DMS153 treated with DMSO at 0.1 percent for 48 hours (cell line): ENCODE results near the gene TTC21A.
A peak's percentile ranks its signal among the peaks of the same experiment; 100 is the strongest.

Source experiments
- DNase-seq: peaks from one replicate; lab custom pipeline; 2025; ENCODE audit not compliant: unreplicated experiment; lab: John Stamatoyannopoulos, UW

TTC21A gene

GRCh38 chr3:39176025-39176714, 68.7 kb downstream of the TTC21A start:
- DNase-seq = no peak

DNA sequence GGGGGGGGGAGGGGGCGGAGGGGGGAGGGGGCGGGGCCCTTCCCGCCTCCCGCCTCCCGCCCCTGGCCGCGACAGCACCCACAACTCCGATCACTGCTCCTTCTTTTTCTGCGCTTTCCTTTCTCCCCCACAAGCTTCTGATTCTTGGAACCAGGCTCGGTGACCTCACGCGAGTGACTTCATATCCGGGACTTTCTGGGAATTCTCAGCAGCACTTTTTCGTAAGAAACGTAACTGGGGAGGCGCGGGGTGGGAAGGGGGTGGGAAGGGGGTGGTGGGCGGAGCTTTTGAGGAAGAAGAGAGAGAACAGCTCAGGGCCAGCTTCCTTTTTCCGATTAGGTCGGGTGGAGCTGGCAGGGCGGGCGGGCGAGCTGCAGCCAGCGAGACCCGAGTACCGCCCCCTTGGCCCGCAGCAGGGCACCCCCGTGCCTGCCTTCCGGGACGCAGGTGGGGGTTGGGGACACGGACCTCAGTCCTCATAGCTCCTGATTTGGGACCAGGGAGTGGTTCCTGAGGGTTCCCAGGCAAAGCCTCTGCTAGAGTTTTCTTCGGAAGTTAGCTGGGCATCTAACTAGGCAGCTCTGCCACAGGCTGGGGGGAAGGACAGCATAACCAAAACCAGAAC, 70.3 kb downstream of the TTC21A start:
- peak; percentile 3 for DNase-seq

GRCh38 chr3:39178553-39178952, 71.1 kb downstream of the TTC21A start:
- DNase-seq = no peak

- no peak for DNase-seq
These were observed 72.7 kb downstream of the TTC21A start for GRCh38 chr3:39180183-39180545.

- DNase-seq = peak; percentile 62
These were observed 73.3 kb downstream of the TTC21A start for GRCh38 chr3:39180546-39181346.

DNA sequence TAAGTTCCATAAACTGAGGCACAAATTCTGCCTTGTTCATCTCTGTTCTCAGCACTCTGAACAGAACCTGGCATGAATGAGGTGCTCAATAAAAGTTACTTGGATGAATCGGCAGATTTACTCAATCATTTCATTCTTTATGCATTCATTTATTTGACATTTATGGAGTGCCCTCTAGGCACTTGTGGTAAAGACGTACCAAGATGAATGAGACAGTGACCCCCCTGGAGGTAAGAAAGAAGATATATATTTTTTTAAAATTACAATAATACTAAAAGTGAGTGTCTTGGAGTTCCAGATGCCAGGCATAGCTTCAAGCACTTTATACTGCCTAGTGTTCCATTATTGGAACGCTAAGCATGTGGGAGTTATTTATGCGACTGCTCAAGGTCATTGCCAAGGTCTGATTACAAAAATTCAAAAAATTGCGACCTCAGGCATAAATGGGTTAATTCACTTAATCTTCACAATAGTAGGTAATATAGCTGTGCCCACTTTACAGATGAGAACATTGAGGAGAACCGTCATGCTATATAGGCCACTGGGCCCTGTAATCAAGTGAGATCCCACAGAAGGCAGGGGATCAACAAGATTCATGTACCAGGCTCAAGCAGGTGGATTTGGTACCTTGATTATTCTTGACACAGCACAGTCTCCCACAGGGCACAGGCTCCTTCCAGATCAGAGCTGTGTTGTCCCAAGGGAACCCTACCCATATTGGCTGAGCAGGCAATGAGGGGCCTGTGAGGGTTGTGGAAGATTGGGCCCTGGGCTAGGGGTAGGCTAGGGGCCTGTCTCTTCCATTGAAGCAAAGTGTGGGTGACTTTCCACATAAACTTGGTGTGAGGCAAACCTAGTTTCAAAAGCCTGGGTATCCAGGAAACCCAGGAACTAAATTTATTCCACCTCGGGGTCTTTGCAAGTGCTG, 74.2 kb downstream of the TTC21A start:
- DNase-seq = no peak

DNA sequence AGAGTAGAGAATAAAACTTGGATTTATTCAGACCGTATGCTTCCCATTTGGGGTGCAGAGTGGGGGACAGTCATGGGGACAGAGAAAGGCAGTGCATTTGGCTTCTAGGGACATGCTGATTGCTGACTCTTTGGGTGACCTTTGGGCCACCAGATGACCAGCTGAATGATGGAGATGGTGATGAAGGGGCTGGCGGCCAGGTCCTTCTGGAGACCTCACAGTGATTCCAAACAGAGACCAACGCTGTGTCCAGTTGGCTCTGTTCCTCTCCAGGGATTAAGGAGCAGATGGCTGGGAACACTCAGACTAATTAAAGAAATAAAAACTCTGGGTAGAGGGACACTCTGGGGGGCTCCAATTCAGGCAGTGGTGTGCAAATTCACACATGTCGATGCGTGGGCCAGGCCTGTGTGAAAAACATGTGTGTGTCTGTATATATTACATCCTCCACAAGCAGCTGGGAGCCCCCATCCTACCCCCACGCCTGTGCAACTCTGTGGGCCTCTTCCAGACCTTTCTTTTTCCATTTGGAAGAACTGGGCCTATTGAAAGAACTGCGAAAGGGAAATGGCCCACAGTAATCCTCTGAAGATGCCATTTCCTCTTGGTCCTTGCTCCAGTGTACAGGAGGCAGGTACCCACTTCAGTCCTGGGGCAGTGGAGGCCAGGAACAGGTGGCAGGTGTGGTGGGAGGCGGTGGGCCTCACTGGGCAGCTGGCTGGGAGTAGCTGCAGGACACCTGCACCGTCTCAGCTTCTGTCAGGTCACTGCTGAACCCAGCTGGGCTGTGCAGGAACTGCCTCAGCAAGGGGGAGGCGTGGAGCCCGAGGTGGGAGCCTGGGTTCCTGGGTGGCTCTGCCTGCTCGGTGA, 76.0 kb downstream of the TTC21A start:
- no peak for DNase-seq

DNA sequence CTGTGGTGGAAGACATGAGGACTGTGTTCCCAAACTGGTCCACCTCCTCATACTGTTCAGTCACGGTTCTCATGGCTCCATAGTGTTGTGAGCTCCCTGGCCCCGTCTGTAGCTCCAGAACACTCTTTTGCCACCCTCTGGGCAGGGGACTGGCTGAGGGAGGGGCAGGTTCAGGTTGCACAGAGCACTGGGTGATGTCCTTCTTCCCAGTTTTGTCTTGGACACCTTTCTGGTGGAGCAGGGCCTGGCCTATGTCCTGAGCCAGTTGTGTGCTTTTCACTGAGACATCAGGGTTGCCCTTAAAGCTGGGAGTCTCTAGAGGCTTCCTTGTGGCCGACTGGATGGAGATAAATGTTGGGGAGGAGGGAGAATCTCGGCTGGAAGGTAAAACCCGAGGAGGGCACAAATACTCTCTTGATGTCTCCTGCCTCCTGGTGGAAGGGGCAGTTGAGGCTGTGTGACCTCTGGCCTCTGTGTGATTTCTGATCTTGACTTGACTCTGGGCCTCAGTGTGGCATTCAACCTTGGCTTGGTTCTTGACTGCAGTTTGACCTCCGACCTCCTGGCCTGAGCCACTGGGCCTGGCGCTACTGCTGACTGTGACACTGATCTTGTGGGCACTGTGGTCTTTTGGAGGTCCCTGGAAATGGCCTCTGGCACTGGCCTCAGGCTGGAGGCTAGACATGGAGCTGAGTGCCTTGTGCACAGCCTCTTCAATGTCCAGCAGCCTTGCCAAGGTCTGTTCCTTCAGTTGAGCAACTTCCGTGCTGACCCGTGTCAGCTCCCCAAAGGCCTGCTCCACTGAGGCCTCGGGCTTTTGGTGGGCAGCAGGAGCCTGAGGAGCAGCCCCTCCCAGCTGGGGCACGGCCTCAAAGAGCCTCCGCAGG, 76.8 kb downstream of the TTC21A start:
- DNase-seq = no peak

DNA sequence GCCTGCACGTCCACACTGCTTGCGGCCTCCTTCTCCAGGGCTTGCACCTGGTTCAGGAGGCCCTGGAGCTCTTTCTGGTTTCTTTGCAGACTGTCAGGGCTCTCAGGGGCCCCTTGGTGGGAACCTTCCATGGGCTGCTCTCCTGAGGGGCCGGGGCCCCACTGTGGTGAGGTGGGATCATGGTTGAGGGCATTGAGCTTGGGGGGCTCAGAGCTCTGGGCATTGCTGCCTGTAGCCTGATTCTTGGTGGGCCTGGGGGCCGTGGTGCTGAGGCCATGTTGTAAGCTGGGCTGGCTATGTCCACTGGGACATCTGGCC, 77.4 kb downstream of the TTC21A start:
- no peak for DNase-seq

- no peak for DNase-seq
These were observed 78.0 kb downstream of the TTC21A start for GRCh38 chr3:39185326-39185958.

DNA sequence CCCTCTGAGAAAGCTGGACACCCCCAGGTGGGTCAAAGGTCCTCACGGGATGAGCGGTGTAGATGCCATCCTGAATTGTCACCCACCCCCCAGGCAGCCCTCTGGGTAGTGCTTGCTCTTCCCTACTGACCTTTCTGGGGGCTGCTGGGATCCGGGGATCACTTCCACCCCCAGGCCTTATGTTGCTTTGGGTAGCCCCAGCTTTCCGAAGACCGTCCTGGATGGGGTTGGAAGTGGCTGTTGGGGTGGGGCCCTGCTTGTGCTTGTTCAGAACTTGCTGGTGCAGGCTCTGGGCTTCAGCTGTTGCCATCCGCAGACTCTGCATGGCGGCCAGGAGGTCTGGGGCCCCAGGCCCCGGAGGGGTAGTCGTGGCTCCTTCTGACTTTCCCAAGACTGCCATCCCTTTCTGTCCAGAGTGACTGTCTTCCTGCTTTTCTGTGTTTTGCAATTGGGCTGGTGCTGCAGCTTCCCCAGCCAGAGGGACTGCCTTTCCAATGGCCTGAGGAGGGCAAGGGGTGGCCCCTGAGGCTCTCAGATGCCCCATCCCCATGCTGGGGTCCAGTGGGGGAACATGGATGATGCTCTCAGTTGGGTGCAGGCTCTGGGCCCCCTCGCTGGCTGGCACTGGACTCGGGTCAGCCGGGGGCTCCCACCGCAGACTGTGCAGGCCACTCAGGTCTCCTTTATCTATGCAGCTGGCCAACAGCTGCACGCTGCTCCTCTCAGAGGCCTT, 78.6 kb downstream of the TTC21A start:
- no peak for DNase-seq

GRCh38 chr3:39186692-39187151, 79.2 kb downstream of the TTC21A start:
- no peak for DNase-seq

DNA sequence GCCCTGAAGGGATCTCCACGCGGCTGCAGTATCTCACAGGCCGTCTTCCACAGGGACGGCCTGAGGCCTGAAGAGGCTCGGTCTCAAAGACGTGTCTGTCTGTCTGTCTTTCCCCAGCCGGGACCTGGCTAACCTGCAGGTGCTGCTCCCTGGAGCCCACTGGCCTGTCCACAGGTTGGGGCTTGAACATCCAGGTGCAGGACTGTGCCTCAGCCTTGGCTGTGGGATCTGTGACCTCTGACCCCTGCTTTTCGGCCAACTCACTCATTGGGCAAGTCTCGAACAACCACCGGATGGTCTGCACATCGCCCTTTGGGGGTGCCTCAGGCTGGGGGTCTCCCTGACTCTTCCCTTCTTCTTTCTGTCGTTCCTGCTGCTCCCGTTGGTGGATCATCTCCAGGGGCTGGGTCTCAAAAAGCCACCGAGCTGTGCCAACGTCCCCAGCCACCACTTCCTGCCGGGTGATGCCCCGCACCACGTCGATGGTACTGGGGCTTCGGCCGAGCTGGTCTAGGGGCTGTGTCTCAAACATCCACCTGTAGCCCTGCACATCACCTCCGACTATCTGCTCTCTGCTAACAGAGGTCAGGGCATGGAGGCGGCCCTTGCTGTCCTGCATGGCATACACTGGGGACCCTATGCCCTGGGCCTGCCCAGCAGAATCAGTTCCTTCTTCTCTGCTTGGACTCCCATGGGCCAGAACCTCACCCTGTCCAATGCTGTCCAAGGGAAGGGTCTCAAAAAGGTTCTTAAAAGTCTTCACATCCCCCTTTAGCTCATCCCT, 80.1 kb downstream of the TTC21A start:
- DNase-seq = no peak
